K562 (cell line): ENCODE results near the gene ZSWIM4. TPM values are rescaled to one million over a fixed set of nuclear protein-coding genes. Genes with fewer than 3 reads are reported as not detected.

Experiments used
- ATF2 ChIP-seq: sonication (generic); formaldehyde crosslinking; IDR thresholded peaks from 2 replicates; pipeline ENCODE4 v1.8.1; 2022; ENCODE audit warnings: missing genetic modification reagents
- ATF3 ChIP-seq, 2 experiments: fragments of 450-650 bp in 1 of 2; sonication (generic) in 1 of 2; formaldehyde crosslinking in 1 of 2; IDR thresholded peaks in 1 of 2; conservative IDR thresholded peaks in 1 of 2; 2 replicates each; pipeline versions ENCODE4 v1.6.1 to v1.8.1; 2016 to 2023; ENCODE audit warnings: mild to moderate bottlenecking in 2 of 2, moderate library complexity in 2 of 2, inconsistent platforms in 1 of 2, missing genetic modification reagents in 1 of 2
- CBFA2T3 ChIP-seq: fragments of 450-650 bp; IDR thresholded peaks from 2 replicates; pipeline ENCODE4 v1.6.1; 2017
- CBX3 ChIP-seq, 2 experiments: IDR thresholded peaks; 1 replicate in 1 of 2; 2 replicates in 1 of 2; pipeline ENCODE4 v1.6.1; 2012; ENCODE audit warnings: inconsistent platforms in 2 of 2, low read length in 2 of 2, borderline replicate concordance in 1 of 2, control low read depth in 1 of 2
- CTBP1 ChIP-seq: fragments of 450-650 bp; IDR thresholded peaks from 2 replicates; pipeline ENCODE4 v1.6.1; 2016; ENCODE audit warnings: borderline replicate concordance
- EP400 ChIP-seq: fragments of 450-650 bp; IDR thresholded peaks from 2 replicates; pipeline ENCODE4 v1.6.1; 2017; ENCODE audit warnings: antibody characterized with exemption, mild to moderate bottlenecking, moderate library complexity
- HBP1 ChIP-seq: fragments of 450-650 bp; formaldehyde crosslinking; IDR thresholded peaks from 2 replicates; pipeline ENCODE4 v1.4.0; 2022; ENCODE audit warnings: missing genetic modification characterization
- HIVEP1 ChIP-seq: fragments of 250-450 bp; sonication (Bioruptor Pico); IDR thresholded peaks from 2 replicates; pipeline ENCODE4 v1.4.0; 2020; ENCODE audit warnings: mild to moderate bottlenecking
- ID3 ChIP-seq, 2 experiments: fragments of 250-450 bp in 1 of 2; fragments of 450-650 bp in 1 of 2; sonication (Bioruptor Pico) in 1 of 2; IDR thresholded peaks; 2 replicates each; pipeline versions ENCODE4 v1.6.1 to v1.8.0; 2016 to 2021; ENCODE audit warnings: mild to moderate bottlenecking in 2 of 2, moderate library complexity in 2 of 2, missing compliant biosample characterization in 1 of 2, missing genetic modification characterization in 1 of 2
- IRF2 ChIP-seq: sonication (generic); formaldehyde crosslinking; IDR thresholded peaks from 2 replicates; pipeline ENCODE4 v1.8.1; 2022; ENCODE audit warnings: mild to moderate bottlenecking, missing genetic modification reagents
- KDM1A ChIP-seq, 2 experiments: fragments of 450-650 bp; IDR thresholded peaks; 2 replicates each; pipeline ENCODE4 v1.6.1; 2016; ENCODE audit warnings: mild to moderate bottlenecking in 2 of 2
- MTA3 ChIP-seq: fragments of 450-650 bp; formaldehyde crosslinking; IDR thresholded peaks from 2 replicates; pipeline ENCODE4 v1.6.1; 2017; ENCODE audit warnings: mild to moderate bottlenecking, borderline replicate concordance
- NFIC ChIP-seq: fragments of 450-650 bp; IDR thresholded peaks from 2 replicates; pipeline ENCODE4 v1.6.1; 2017; ENCODE audit warnings: mild to moderate bottlenecking, inconsistent platforms
- NONO ChIP-seq, 2 experiments: fragments of 200-400 bp in 1 of 2; fragments of 450-650 bp in 1 of 2; formaldehyde crosslinking in 1 of 2; IDR thresholded peaks; 2 replicates each; pipeline ENCODE4 v1.6.1; 2017; ENCODE audit warnings: low read depth in 2 of 2, mild to moderate bottlenecking in 2 of 2, moderate library complexity in 2 of 2, low read length in 1 of 2
- NR1H2 ChIP-seq: sonication (generic); formaldehyde crosslinking; IDR thresholded peaks from 2 replicates; pipeline ENCODE4 v1.4.0; 2020; ENCODE audit warnings: mild to moderate bottlenecking, missing genetic modification reagents
- PCBP2 ChIP-seq: fragments of 200-400 bp; formaldehyde crosslinking; IDR thresholded peaks from 2 replicates; pipeline ENCODE4 v1.6.1; 2018; ENCODE audit warnings: low read length, low read depth, mild to moderate bottlenecking, moderate library complexity; ENCODE audit not compliant: poor library complexity, severe bottlenecking
- RFX7 ChIP-seq: fragments of 250-450 bp; sonication (Bioruptor Pico); IDR thresholded peaks from 2 replicates; pipeline ENCODE4 v1.5.1; 2021; ENCODE audit warnings: mild to moderate bottlenecking
- TAL1 ChIP-seq: fragments of 450-650 bp; IDR thresholded peaks from 2 replicates; pipeline ENCODE4 v1.6.1; 2016; ENCODE audit warnings: mild to moderate bottlenecking
- ZBTB26 ChIP-seq: fragments of 450-650 bp; formaldehyde crosslinking; IDR thresholded peaks from 2 replicates; pipeline ENCODE4 v1.4.0; 2022; ENCODE audit warnings: missing genetic modification characterization
- ZC3H8 ChIP-seq: fragments of 450-650 bp; IDR thresholded peaks from 2 replicates; pipeline ENCODE4 v1.6.1; 2017
- ZNF143 ChIP-seq: sonication (generic); formaldehyde crosslinking; IDR thresholded peaks from 2 replicates; pipeline ENCODE4 v1.9.0; 2022; ENCODE audit warnings: mild to moderate bottlenecking, missing genetic modification reagents
- ZNF76 ChIP-seq: fragments of 250-450 bp; sonication (Bioruptor Pico); IDR thresholded peaks from 2 replicates; pipeline ENCODE4 v1.4.0; 2020; ENCODE audit warnings: mild to moderate bottlenecking, moderate library complexity, borderline replicate concordance
- polyA plus RNA-seq, 8 experiments: library from polyadenylated mRNA; depleted of rRNA in 4 of 8; stranded (reverse) in 5 of 8; unstranded in 3 of 8; fragments of >200 nt; fragmentation: Nextera tagmentation in 2 of 8; fragmentation: Illumina TruSeq in 1 of 8; extraction: Ambion mirVana in 2 of 8; extraction: Trizol in 1 of 8; gene quantifications; 2 replicates each; pipeline versions ENCODE4 v1.2.1 to v1.2.3, GENCODE V29; 2011 to 2014; ENCODE audit warnings: inconsistent platforms in 1 of 8, missing spikeins in 1 of 8
- total RNA-seq, 7 experiments: library from RNA; depleted of rRNA in 6 of 7; stranded (reverse); fragments of >200 nt in 6 of 7; fragmentation: Illumina TruSeq in 2 of 7; extraction: Trizol in 2 of 7; gene quantifications; 2 replicates each; pipeline versions ENCODE4 v1.2.1 to v1.2.3, GENCODE V29; 2011 to 2021; ENCODE audit warnings: low replicate concordance in 1 of 7

ZSWIM4 gene
- total and polyA plus RNA-seq, 9 of the 15 experiments (the other 6 are each of a cell fraction or from before 2014, with no cell fraction given) = 0.25 to 3.7 (median 0.79) TPM; not detected in 2

- no peak for TF ChIP-seq NR1H2 (CRISPR knock-in tag)
- no peak for TF ChIP-seq ZBTB26 (CRISPR knock-in tag)
- no peak for TF ChIP-seq ZNF76 (CRISPR knock-in tag)
- TF ChIP-seq CBX3 (IDR thresholded peaks at IDR 0.05; ENCODE audit: borderline replicate concordance in 1 of 2, low read length in 2 of 2) = peak in 1 of 2 experiments; percentile 20; a peak in 1 of 3 replicates
- TF ChIP-seq NFIC = peak; percentile 2; the same call in 1 of the 2 replicates
- TF ChIP-seq ATF2 (CRISPR knock-in tag) = no peak
- 0 out of 2 replicates have a peak, but pooled peaks have one; percentile 22 for TF ChIP-seq CTBP1
- TF ChIP-seq PCBP2 = no peak
- TF ChIP-seq TAL1 = no peak
- TF ChIP-seq EP400 = peak; percentile 57
- no peak for TF ChIP-seq HBP1 (CRISPR knock-in tag)
- peak in 1 of 2 experiments; percentile 15; a peak in 1 of 4 replicates for TF ChIP-seq NONO (IDR thresholded peaks at IDR 0.05; ENCODE audit: low read depth in 2 of 2, low read length in 1 of 2)
- TF ChIP-seq RFX7 = no peak
- TF ChIP-seq IRF2 (CRISPR knock-in tag) = no peak
- no peak for TF ChIP-seq ZC3H8
- TF ChIP-seq ID3 (CRISPR knock-in tag; IDR thresholded peaks at IDR 0.05) = no peak
- no peak for TF ChIP-seq ID3 (tag; IDR thresholded peaks at IDR 0.05)
- peak; percentile 90 for TF ChIP-seq ATF3 (IDR thresholded peaks at IDR 0.05)
- TF ChIP-seq ATF3 (CRISPR knock-in tag; conservative IDR thresholded peaks at IDR 0.05) = no peak
- TF ChIP-seq CBFA2T3 = 0 out of 2 replicates have a peak, but pooled peaks have one; percentile 15
- no peak for TF ChIP-seq ZNF143 (CRISPR knock-in tag)
- peak; percentile 80 for TF ChIP-seq MTA3
- peak; percentile 71; the same call in 1 of the 2 replicates for TF ChIP-seq HIVEP1 (CRISPR knock-in tag)
- peak in 1 of 2 experiments; percentile 43; a peak in 2 of 4 replicates for TF ChIP-seq KDM1A (IDR thresholded peaks at IDR 0.05)
Observed at GRCh38 chr19:13861714-13862531, 66.7 kb downstream of the ZSWIM4 start (continued).
